GM23248 (cell line): ENCODE measurements around the gene SCN2A. TPM values are rescaled to one million over a fixed set of nuclear protein-coding genes. Genes with fewer than 3 reads are reported as not detected.
A peak's percentile ranks its signal among the peaks of the same experiment; 100 is the strongest.

Experiments used
- DNase-seq: peaks from one replicate; pipeline ENCODE4 v3.0.0-alpha.2; 2015
- H2AFZ ChIP-seq: fragments of 200-600 bp; sonication (generic); 2 replicates; pipeline ENCODE4 v1.6.1; 2016; ENCODE audit warnings: antibody characterized with exemption
- H3F3A ChIP-seq: fragments of 200-600 bp; sonication (generic); 2 replicates; pipeline ENCODE4 v1.6.1; 2016; ENCODE audit warnings: mild to moderate bottlenecking, antibody characterized with exemption, mixed run types; ENCODE audit not compliant: insufficient read depth
- H3K27ac ChIP-seq: fragments of 200-600 bp; sonication (generic); 2 replicates; pipeline ENCODE4 v1.5.1; 2016; ENCODE audit warnings: mild to moderate bottlenecking
- H3K27me3 ChIP-seq: fragments of 200-600 bp; sonication (generic); replicated peaks from 2 replicates; pipeline ENCODE4 v1.6.1; 2016; ENCODE audit warnings: mild to moderate bottlenecking; ENCODE audit not compliant: insufficient read depth
- H3K36me3 ChIP-seq: fragments of 200-600 bp; sonication (generic); 2 replicates; pipeline ENCODE4 v1.6.1; 2016; ENCODE audit warnings: low read depth, mild to moderate bottlenecking
- H3K4me1 ChIP-seq: fragments of 200-600 bp; sonication (generic); 2 replicates; pipeline ENCODE4 v1.6.1; 2016; ENCODE audit warnings: mild to moderate bottlenecking; ENCODE audit not compliant: insufficient read depth
- H3K4me2 ChIP-seq: fragments of 200-600 bp; sonication (generic); one replicate; pipeline ENCODE4 v1.6.1; 2016; ENCODE audit warnings: mild to moderate bottlenecking; ENCODE audit not compliant: unreplicated experiment
- H3K4me3 ChIP-seq: fragments of 200-600 bp; sonication (generic); 2 replicates; pipeline ENCODE4 v1.5.1; 2016; ENCODE audit warnings: mild to moderate bottlenecking
- H3K79me2 ChIP-seq: fragments of 200-600 bp; sonication (generic); 2 replicates; pipeline ENCODE4 v1.6.1; 2016; ENCODE audit warnings: mild to moderate bottlenecking; ENCODE audit not compliant: insufficient read depth
- H3K9ac ChIP-seq: fragments of 200-600 bp; sonication (generic); 2 replicates; pipeline ENCODE4 v1.6.1; 2016; ENCODE audit warnings: mild to moderate bottlenecking
- H3K9me2 ChIP-seq: fragments of 200-600 bp; sonication (generic); 2 replicates; pipeline ENCODE4 v1.6.1; 2016; ENCODE audit warnings: mixed run types, mild to moderate bottlenecking, moderate library complexity; ENCODE audit not compliant: insufficient read depth
- H3K9me3 ChIP-seq: fragments of 200-600 bp; sonication (generic); one replicate; pipeline ENCODE4 v1.6.1; 2017; ENCODE audit warnings: low read depth
- H4K20me1 ChIP-seq: fragments of 200-600 bp; sonication (generic); 2 replicates; pipeline ENCODE4 v1.6.0; 2016; ENCODE audit not compliant: insufficient read depth
- EZH2 ChIP-seq: fragments of 200-600 bp; sonication (generic); IDR thresholded peaks from 2 replicates; pipeline ENCODE4 v1.6.1; 2018; ENCODE audit warnings: antibody characterized with exemption, mild to moderate bottlenecking; ENCODE audit not compliant: insufficient read depth, poor library complexity, severe bottlenecking
- EZH2phosphoT487 ChIP-seq: fragments of 200-600 bp; sonication (generic); IDR thresholded peaks from 2 replicates; pipeline ENCODE4 v1.6.1; 2018; ENCODE audit warnings: antibody characterized with exemption, moderate library complexity, mild to moderate bottlenecking, low read depth; ENCODE audit not compliant: insufficient read depth
- WGBS, 2 experiments: methylation state at CpG; one replicate each; pipeline ENCODE4 v1.1.6; 2015 to 2017; ENCODE audit warnings: low lambda C conversion rate in 2 of 2, low coverage in 1 of 2; ENCODE audit errors: missing lambda C conversion rate in 2 of 2; 5-methylcytosine and 5-hydroxymethylcytosine counted together
- in situ Hi-C: fragments of 300-500 bp; cut with MboI; formaldehyde crosslinking; loops from 2 replicates; pipeline ENCODE4 v1.15.0; 2020
- polyA plus RNA-seq: library from polyadenylated mRNA; unstranded; fragments of >200 nt; fragmentation: Nextera tagmentation; extraction: Ambion mirVana; gene quantifications from 2 replicates; pipeline ENCODE4 v1.2.1, GENCODE V29; 2016
- total RNA-seq: library from RNA; depleted of rRNA; stranded (reverse); fragments of >200 nt; shearing (Covaris generic); gene quantifications from 2 replicates; pipeline ENCODE4 v1.2.3, GENCODE V29; 2014

The SCN2A gene
- total and polyA plus RNA-seq, 2 experiments from 2014 or later: 1.6 to 2.2 TPM

GRCh38 chr2:165273176-165273575 is 34.0 kb downstream of the SCN2A start:
- Histone ChIP-seq H3K4me3 (no peak overlapping the region), H3K9me2 (no peaks in the 10 kb centered on the region), H3K27me3 (no peaks in the 10 kb centered on the region), H3K9me3 (no peaks in the 10 kb centered on the region), H3K36me3 (no peaks in the 10 kb centered on the region), H3K4me1 (peaks cover 19% of the 10 kb centered on the region), H3K79me2 (no peaks in the 10 kb centered on the region), H3K9ac (no peak overlapping the region), H3K27ac (no peak overlapping the region), H3K4me2 (peak overlapping the region; percentile 19), H3F3A (no peaks in the 10 kb centered on the region), H4K20me1 (no peaks in the 10 kb centered on the region), H2AFZ (no peak overlapping the region)
- no peak for DNase-seq
- in situ Hi-C loops: no loop called here
- TF ChIP-seq EZH2phosphoT487 (no peak), EZH2 (no peak)

- Histone ChIP-seq H3K9me3 (no peaks in the 10 kb centered on the region), H3F3A (no peaks in the 10 kb centered on the region), H3K9ac (no peak overlapping the region), H3K36me3 (no peaks in the 10 kb centered on the region), H3K9me2 (no peaks in the 10 kb centered on the region), H3K27ac (no peak overlapping the region), H3K27me3 (no peaks in the 10 kb centered on the region), H3K4me1 (peaks cover 19% of the 10 kb centered on the region), H3K79me2 (no peaks in the 10 kb centered on the region), H2AFZ (peak overlapping the region; percentile 65), H3K4me2 (no peak overlapping the region), H4K20me1 (no peaks in the 10 kb centered on the region), H3K4me3 (no peak overlapping the region)
- 12 to 13% methylated on average over 5 of the region's 5 CpGs for WGBS, 2 experiments
- TF ChIP-seq EZH2 (no peak), EZH2phosphoT487 (no peak)
- peak; percentile 55 for DNase-seq
- in situ Hi-C loops: no loop called here
These were observed 35.5 kb downstream of the SCN2A start for GRCh38 chr2:165274698-165275097.

GRCh38 chr2:165275932-165276331 is 36.7 kb downstream of the SCN2A start:
- WGBS, 2 experiments: 55 to 63% methylated on average over 2 of the region's 2 CpGs
- no peak for DNase-seq
- no peaks in the 10 kb centered on the region for H3K9me3 ChIP-seq
- no peak overlapping the region for H3K4me2 ChIP-seq
- H3K27me3 ChIP-seq: no peaks in the 10 kb centered on the region
- no peak overlapping the region for H3K9ac ChIP-seq
- H3K4me3 ChIP-seq: no peak overlapping the region
- H3K36me3 ChIP-seq: no peaks in the 10 kb centered on the region
- H3K79me2 ChIP-seq: no peaks in the 10 kb centered on the region
- H3K9me2 ChIP-seq: no peaks in the 10 kb centered on the region
- H3K27ac ChIP-seq: no peak overlapping the region
- peaks cover 19% of the 10 kb centered on the region for H3K4me1 ChIP-seq
- no peaks in the 10 kb centered on the region for H4K20me1 ChIP-seq
- no peak overlapping the region for H2AFZ ChIP-seq
- TF ChIP-seq EZH2 (no peak), EZH2phosphoT487 (no peak)
- in situ Hi-C loops: no loop called here
- H3F3A ChIP-seq: no peaks in the 10 kb centered on the region

GRCh38 chr2:165277295-165277694 is 38.1 kb downstream of the SCN2A start:
- no peak overlapping the region for H3K4me2 ChIP-seq
- H3K4me3 ChIP-seq: no peak overlapping the region
- H3K27me3 ChIP-seq: no peaks in the 10 kb centered on the region
- no peaks in the 10 kb centered on the region for H3K9me3 ChIP-seq
- H3K9me2 ChIP-seq: no peaks in the 10 kb centered on the region
- peak; percentile 15 for DNase-seq
- no peak overlapping the region for H2AFZ ChIP-seq
- no peak overlapping the region for H3K9ac ChIP-seq
- H3K27ac ChIP-seq: no peak overlapping the region
- no peak for TF ChIP-seq EZH2phosphoT487
- no peaks in the 10 kb centered on the region for H3K79me2 ChIP-seq
- H3K4me1 ChIP-seq: peaks cover 23% of the 10 kb centered on the region
- no peaks in the 10 kb centered on the region for H3K36me3 ChIP-seq
- in situ Hi-C loops: no loop called here
- H3F3A ChIP-seq: no peaks in the 10 kb centered on the region
- H4K20me1 ChIP-seq: no peaks in the 10 kb centered on the region

- H3K4me1 ChIP-seq: peaks cover 22% of the 10 kb centered on the region
- in situ Hi-C loops: no loop called here
- no peaks in the 10 kb centered on the region for H4K20me1 ChIP-seq
- no peak overlapping the region for H3K9ac ChIP-seq
- no peak overlapping the region for H2AFZ ChIP-seq
- TF ChIP-seq EZH2phosphoT487 (no peak), EZH2 (no peak)
- H3K27ac ChIP-seq: no peak overlapping the region
- no peak for DNase-seq
- H3K9me2 ChIP-seq: no peaks in the 10 kb centered on the region
- no peaks in the 10 kb centered on the region for H3K79me2 ChIP-seq
- no peaks in the 10 kb centered on the region for H3K36me3 ChIP-seq
- no peaks in the 10 kb centered on the region for H3F3A ChIP-seq
- WGBS, 2 experiments: 70 to 72% methylated on average over 5 of the region's 5 CpGs
- no peak overlapping the region for H3K4me3 ChIP-seq
- no peak overlapping the region for H3K4me2 ChIP-seq
- H3K9me3 ChIP-seq: no peaks in the 10 kb centered on the region
- no peaks in the 10 kb centered on the region for H3K27me3 ChIP-seq
These were observed 38.8 kb downstream of the SCN2A start for GRCh38 chr2:165277860-165278656.
